COLO668 (cell line): ENCODE data around the gene PRKAG2.
"Not testable (repeated sequence)": the region's sequence is repeated elsewhere in the genome, so short reads cannot be mapped to it uniquely, and the experiment has no call there.

Source experiments
- DNase-seq: peaks from one replicate; lab custom pipeline; 2025; ENCODE audit not compliant: unreplicated experiment; lab: John Stamatoyannopoulos, UW

PRKAG2 gene

DNA sequence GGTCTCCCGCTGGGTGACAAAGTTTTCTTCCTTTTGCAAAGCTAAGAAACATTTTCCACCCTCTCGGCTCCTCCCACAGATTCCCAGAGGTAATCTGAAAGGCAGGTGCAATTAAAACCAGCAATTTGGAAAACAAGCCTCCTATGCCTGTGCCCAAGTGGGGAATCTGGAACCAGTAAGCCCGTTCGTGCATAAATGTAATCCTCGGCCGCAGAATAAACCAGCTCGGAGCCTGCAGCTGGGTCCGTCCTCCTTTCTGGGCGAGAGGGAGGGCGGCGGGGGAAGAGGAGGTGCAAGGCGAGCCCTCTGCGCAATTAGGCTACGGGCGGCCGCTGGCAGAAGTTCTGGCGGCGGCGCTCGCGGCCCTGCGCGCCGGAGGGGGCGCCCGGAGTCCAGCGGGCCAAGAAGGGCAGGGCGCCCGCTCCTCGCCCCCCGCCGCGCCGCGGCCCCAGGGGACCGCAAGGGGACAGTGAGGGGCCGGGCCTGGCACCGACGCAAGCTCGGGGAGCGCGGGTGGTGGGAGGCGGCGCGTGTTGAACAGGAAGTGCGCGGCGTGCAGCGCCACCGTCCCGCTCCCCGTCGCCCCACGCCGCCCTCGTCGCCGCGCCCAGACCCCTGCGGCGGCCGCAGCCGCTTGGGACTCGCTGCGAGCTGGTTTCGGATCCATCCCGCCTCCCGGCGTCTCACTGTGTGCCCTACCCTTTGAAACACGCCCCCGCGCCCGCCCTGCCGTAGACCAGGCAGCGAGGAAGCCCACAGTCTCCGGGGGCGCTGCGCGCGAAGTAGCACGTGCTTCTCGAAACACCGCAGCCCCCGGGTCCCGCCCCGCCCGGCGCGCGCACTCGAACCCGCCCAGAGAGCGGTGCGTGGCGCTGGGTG, at the start of gene PRKAG2:
PRKAG2 (minus strand) TSS at position 217 of the 879 bp plus-strand sequence. CDS start 495 bp downstream, outside the sequence.
- DNase-seq = peak; percentile 73

DNA sequence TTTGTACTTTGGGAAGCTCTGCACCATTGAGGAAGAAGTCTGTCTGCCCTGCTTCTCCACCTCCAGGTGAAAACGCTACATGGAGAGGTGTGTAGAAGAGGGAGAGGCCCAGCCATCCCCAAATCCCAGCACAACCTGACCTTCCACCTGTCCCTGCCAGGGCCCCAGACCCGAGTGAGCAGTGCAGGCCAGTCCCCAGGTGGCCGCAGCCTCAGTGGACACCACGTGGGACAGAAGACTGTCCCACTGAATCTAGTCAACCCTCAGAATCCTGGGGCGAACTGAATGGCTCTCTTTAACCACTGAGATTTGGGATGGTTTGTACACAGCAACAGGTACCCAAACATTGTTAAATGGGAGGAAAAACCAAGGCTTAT, 49.4 kb upstream of the PRKAG2 start:
- no peak for DNase-seq

DNA sequence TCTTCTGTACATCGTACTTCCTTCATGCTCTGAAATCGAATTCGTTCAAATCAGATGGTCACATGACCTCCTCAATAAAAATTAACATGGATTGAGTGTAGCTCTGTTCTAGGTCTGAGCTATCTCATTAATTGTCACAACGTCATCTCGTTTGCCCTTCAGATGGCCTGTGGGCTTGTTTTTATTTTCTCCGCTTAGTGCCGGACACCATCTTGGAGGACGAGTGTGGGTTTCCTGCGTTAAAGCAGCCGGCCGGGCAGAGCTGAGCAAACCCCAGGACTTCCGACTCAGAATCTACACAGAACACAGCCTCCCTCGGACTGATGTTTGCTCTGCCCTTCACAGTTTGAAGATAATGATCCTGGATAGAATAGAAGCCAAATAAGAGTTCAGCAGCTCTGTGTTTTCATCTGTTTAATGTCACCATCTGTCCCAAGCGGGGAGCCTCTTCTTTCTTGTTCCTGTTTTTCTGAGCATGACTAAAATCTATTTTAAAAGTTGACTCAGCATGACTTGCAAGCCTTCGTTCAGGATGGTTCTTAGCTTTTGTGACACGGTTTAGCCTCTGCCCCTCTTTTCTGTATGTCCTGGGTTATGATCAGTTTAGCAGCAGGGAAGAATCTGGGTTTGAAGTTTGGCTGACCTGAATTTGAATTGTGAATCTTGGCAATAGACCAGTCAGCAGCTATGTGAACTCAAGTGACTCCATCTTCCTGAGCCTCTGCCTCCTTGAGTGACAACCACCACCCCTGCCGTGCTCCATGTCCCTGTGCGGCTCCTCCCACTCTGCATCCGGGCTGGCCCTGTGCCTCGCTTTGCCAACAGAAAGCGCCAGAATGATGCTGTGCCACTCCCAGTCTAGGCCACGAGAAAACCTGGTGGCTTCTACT, 48.8 kb upstream of the PRKAG2 start:
- DNase-seq = peak; percentile 8

DNA sequence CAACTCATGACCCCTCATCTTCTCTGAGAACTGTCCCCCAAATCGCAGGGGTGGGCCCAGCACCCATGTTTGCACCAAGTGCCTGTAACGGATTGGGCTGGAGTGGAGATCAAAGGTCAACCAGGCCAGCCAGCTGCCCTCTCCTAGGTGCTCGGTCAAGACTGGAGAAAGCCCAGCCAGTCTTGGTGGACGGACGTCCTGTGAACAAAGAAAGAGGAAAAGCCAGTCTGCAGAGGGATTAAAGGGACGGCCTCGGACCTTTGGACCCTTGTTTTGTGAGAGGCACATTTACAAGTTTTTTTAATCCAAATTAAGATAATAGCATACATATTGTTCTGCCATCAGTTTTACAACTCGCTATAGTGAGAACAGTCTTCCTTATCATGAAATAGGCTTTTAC, 47.6 kb upstream of the PRKAG2 start:
- no peak for DNase-seq

DNA sequence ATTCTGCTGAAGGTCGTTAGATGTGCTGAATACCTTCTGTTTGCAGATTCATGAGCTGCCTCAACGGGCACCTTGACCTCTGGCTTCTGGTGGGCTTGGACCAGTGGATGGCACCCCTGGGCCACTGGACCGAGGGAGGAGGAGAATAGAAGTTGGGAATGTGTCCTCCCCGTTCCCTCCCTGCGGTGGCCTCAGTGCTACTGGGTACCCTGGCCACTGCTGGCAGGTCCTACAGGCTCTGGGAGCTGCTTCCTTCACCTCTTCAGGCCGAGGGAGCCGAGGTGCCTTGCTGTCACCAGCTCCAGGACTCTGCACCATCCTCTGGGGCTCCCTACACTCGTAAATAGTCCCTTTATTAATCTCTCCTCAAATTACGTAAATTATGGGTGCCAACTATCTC, 47.1 kb upstream of the PRKAG2 start:
- no peak for DNase-seq

DNA sequence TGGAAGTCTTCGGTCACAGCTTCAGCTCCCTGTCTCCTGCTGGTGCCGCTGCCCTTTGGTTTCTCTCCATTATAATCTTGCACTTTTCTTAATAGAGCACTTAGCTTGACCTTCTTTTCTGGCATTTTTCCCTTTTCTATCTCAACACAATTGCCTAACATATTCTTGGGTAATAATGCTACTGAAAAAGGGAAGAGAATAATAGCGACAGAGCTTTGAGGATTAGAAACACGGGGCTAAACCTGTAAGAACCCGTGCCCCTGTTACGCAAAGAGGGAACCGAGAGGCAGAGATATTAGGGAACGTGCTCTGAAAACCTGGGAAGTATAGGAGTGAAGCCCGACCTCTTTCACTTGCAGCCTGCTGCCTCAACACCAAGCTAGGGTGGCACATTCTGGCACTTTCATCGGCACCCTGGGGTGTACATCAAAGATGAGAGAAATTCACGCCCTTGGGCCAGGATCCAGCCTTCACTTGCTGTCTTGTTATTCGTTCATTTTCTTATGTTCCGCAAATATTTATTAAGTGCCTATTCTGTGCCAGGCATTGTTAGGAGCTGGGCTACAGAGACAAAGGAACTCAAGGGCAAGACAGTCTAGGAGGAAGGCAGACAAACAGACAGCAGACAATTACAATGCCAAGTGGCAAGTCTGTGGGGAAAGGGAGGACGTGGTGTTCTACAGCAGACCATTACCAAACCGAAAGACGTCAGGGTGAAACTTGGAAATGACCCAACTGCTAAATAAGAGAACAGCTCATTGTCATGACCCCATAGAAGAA, 46.4 kb upstream of the PRKAG2 start:
- DNase-seq = no peak

DNA sequence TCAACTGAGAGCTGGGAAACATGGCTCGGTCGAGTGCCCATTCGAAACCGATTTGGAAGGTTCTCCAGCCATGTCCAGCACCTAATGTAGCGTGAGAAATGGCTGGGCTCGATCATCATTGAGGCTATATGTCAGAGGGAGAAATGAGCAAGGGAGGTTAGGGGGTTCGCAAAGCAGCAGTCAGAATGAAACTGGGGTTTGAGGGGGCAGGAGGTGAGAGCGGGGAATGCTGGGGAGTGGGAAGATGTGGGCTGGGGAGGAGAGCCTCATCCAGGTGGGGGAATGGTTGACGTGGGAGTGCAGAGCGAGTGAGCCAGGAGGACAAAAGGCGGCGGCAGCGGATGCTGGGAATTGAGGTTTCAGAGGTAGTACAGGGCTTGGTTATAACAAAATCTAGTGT, 44.5 kb upstream of the PRKAG2 start:
- DNase-seq = no peak

DNA sequence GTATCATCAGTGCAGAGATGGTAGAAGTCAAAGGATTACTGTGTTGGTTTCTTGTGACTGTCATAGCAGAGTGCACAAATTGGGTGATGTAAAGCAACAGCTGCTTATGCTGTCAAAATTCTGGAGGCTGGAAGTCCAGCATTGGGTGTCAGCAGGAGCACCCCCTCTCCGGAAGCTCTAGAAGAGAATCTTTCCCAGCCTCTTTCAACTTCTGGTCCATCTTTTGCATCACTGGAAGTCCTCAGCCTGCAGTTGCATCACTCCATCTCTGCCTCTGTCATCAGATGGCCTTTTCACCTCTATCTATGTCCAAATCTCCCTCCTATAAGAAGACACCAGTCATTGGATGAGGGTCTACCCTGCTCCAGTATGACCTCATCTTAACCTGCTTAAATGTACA, 43.6 kb upstream of the PRKAG2 start:
- no peak for DNase-seq

DNA sequence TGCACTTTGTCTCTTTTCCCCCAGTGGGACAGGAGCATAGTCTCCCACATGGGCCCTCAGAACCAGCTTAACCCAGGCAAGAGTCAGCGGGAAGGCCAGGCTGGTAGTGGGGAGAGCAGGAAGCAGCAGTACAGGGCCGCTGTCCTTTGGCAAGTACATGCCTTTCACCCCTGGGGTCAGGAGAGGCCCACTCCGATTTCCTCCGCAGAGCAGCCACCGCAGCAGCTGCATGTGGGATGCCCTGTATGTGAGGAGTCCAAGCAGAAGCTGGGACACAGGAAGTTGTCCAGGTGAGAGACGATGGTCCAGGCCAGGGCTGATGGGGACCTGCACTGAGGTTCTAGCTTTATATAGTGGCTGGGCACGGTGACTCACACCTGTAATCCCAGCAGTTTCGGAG, 42.7 kb upstream of the PRKAG2 start:
- no peak for DNase-seq

DNA sequence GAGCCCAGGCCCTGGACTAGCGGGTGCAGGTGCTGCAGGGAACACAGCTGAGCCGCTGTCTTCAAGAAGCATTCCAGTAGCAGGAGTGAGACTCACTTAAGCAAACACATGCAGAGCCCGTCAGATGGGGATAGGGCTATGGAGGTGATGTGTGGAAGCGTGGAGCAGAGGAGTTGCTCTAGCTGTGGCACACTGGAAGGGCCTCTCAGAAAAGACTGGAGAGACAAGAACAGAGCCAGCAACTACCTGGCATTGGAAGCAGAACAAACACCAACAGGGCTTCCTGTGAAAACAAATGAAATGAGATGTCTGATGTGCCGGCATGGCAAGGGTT, 41.6 kb upstream of the PRKAG2 start:
- no peak for DNase-seq

DNA sequence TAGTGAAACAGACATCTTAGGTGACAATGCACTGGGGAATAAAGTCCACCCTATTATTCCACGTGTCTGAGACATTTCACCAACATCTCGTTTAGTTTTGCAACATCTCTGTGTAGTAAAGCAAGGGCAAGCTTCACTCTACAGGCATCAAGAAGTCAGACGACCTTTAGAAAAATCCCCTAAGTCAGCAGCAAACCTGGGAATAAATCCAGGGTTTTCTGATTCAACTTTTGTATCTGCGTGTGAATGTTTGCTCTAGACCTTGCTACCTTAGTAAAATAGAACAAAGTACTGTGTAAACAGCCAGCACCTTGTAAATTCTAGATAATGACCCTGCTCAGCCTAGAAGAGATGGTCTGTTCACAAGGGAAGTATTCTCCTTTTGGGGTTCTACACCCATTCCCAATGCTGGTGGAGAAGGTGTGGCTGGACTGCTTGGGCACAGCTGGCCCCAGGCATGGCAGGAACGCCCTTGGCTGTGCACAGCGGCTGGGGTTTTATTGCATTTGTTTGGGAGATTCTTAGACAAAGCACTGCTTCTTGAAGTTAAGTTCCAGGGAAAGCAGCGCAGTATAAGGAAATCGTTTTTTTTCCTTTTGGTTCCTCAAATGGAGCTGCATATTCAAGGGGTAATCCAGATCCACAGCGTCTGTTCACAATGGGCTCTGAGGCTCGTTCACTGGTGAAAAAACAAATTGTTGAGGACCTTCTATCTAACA, 41.0 kb upstream of the PRKAG2 start:
- no peak for DNase-seq

DNA sequence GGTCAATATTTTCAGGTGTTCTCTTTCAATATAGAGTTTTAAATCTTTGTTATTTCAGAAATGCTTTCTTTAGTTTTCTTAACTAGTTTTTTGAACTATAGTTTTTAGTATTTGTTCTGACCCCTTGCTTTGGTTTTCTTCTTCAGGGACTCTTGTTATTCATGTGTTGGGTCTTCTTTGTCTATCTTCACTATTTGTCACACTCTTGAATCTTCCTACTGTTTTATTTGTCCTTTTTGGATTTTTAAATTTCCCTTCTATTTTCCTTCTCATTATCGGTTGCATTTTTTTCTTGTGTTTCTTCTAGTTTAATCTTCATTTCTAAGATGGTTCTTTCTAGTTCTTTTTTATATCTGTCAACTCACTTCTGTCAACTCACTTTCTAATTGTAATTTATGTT, 37.1 kb upstream of the PRKAG2 start:
- DNase-seq = no peak

DNA sequence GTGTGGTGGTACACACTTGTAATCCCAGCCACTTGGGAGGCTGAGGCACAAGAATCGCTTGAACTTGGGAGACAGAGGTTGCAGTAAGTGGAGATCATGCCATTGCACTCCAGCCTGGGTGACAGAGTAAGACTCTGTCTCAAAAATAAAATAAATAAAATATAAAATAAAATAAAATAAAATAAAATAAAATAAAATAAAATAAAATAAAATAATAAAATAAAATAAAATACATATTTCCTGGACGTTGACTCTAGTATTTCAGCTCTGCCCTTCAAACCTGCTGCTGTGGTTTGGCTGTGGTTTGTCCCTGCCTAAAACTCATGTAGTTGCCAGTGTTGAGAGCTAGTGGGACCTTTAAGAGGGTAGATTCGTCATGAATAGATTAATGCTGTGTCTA, 33.7 kb upstream of the PRKAG2 start:
- not testable (repeated sequence) for DNase-seq

DNA sequence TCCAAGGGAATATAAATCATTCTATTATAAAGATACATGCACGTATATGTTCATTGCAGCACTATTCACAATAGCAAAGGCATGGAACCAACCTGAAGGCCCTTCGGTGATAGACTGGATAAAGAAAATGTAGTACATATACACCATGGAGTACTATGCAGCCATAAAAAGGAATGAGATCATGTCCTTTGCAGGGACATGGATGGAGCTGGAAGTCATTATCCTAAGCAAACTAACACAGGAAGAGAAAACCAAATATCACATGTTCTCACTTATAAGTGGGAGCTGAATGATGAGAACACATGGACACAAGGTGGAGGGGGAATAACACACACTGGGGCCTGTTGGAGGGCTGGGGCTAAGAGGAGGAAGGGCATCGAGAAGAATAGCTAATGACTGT, 30.2 kb upstream of the PRKAG2 start:
- not testable (repeated sequence) for DNase-seq

DNA sequence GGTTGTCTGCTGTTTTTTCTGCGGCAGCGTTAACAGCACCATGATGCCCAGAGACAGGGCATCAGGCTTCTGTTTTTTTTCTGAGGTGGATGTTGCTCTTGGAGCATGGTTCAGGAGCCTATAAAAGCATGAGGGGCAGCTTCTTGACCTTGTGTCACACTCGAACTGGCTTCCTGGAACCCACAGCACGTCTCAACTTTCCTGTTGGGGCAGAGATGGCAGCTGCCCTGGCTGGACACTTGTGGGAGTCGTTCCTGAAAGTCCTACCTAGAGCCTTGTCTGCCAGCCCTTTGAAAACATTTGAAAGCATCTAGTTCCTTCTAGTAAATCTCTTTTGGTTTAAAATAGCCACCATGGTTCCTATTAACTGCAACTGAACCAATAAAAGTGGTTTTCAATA, 28.9 kb upstream of the PRKAG2 start:
- no peak for DNase-seq

DNA sequence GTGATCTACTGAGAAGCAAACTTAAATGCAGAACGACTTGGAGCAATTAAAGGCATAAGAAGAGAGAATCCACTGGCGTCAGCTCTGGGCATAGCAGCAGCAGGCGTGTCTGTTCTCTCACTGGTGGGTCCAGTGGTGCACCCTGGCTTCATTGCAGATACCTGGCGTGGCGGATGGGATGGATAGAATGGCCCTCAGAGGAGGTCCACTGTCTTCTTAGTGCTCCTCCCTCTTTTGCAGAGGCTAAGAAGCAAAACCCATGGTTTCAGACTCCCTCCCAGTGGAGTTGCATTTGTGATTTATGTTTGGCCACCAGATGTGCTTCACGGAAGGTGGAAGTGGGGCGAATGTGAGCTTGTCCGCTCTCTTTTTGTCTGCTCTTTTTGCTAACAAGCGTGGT, 28.4 kb upstream of the PRKAG2 start:
- no peak for DNase-seq

DNA sequence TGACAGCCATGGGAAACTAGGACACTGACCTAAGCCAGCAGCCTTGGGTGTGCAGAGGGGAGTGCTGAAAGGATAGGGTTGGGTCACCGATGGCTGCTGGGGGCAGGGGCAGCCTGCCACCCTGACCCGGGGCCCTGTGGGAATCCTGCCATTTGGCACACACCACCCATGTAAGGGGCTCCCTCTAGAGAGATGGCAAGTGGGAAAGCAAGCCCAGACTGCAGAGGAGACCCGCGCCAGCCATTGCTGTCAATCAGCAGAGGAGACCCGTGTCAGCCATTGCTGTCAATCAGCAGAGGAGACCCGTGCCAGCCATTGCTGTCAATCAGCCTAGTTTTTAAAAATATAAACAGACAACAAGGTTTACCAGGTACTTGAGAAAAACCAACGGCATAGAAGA, 27.4 kb upstream of the PRKAG2 start:
- no peak for DNase-seq

DNA sequence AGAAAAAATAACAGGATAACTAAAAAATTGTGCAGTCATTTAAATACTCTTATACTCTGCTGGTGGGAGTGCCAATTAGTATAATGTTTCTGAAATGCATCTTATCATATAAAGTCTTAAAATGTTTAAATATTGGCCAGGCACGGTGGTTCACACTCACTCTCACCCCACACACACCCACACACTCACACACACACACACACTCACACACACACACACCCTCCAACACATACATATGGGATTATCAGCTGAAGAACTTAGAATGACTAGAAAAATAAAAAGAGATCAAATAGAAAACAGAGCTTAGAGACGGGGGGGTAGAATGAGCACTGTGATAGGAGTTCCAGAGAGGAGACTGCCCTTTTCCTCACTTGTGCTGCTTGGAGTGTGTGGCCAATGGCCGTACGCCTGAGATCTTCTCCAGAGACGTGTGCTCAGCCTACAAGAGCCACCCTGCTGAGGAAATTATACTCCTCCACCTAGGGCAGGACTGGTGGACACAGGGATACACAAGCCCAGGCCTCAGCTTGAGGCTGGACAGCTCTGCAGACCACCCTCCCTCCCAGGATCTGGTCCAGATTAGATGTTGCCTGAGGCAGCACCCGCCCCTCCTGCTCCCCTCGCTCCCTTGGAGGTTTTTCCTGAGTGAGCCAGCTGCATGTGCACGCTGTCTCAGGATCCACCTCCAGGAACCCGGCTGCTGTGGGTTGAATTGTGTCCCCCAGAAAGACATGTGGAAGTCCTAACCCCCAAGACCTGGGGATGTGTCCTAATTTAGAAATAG, 26.5 kb upstream of the PRKAG2 start:
- no peak for DNase-seq

DNA sequence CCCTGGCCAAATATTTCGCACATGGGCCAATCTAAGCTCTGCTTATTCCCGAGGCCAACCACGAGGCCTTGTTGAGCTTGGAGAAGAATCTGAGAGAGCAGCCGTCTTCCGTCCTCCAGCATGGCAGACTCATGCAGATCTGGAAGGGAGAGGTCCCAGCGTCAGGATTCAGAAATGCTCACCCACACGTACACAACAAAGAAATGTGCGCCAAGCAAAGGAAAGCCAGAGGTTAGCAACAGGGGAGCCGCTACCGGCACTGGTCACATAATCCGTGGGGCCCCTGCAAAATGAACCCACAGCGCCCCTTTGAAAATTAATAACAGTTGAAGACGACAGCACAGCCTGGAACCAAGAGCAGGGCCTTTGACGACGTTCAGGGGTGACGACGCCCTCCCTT, 25.4 kb upstream of the PRKAG2 start:
- DNase-seq = no peak

DNA sequence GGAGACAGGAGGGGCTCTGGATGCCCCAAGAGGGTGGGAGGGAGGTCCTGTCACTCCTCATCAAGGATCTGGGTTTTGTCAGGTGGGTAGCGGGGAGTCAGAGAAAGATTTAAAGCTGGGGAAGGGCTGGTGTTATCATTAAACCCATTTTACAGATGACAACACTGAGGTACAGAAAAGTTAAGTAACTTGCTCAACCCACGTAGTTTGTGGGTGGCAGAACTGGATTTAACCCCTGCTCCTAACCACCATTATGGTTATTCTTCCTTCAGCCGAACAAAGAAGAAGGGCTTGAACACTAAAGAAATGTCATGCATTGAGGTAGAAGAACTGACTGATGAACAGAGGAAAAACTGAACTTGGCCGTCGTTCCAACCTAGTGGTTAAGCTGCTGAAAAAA, 24.9 kb upstream of the PRKAG2 start:
- no peak for DNase-seq
